ENCODE results near the gene OR10H4.
"Not testable (repeated sequence)": the region's sequence is repeated elsewhere in the genome, so short reads cannot be mapped to it uniquely, and the experiment has no call there.

Gene OR10H4

DNA sequence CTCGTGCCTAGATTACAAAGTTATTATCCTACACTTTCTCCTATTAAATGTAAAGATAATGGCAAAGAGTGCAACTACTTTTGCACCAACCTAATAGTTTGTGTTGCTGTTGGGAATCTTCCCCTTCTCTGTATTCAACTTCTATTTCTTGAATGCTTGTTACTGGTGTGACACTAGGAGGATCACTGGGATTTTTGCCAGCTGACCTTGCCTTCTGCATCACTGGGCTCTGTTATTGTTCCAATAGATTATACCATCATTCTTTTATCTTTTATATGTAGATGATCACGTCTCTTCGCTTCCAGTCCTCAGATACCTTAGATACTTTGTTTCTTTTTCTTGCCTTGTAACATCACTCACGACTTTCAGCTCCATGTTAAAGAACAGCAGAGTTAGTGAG is 3.5 kb upstream of the OR10H4 start:
- no peak for DNase-seq

DNA sequence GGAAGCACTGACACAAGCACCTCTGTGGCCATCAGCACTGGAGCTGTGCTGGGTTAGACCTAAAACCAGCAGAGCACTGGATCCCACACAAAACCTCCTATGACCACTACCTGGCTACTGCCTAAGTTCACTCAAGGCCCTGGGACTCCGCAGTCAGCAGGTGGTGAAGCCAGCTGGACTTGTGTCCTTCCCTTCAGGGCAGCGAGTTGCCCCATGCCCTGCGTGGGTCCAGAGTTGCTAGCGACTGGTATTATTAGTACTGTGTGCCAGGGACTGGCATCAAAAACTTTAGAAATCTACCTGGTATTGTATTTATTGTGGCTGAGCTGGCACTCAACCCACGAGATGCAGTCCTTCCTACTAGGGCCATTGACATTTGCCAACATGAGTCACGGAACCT is 6.0 kb downstream of the OR10H4 start:
- DNase-seq, result no peak

GRCh38 chr19:15962319-15962718 is 13.5 kb downstream of the OR10H4 start:
- no peak for DNase-seq

GRCh38 chr19:15964231-15964630 is 15.4 kb downstream of the OR10H4 start:
- no peak for DNase-seq

GRCh38 chr19:15971224-15971780 is 22.5 kb downstream of the OR10H4 start:
- no peak for DNase-seq

DNA sequence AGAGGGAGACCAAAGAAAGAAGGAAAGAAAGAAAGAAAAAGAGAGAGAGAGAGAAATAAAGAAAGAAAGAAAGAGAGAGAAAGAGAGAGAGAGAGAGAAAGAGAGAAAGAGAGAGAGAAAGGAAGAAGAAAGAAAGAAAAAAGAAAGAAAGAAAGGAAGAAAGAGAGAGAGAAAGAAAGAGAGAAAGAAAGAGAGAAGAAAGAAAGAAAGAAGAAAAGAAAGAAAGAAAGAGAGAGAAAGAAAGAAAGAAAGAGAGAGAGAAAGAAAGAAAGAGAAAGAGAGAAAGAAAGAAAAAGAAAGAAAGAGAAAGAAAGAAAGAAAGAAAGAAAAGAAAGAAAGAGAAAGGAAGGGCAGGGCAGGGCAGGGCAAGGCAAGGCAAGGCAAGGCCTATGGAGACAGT is 23.2 kb downstream of the OR10H4 start:
- DNase-seq, result not testable (repeated sequence)

DNA sequence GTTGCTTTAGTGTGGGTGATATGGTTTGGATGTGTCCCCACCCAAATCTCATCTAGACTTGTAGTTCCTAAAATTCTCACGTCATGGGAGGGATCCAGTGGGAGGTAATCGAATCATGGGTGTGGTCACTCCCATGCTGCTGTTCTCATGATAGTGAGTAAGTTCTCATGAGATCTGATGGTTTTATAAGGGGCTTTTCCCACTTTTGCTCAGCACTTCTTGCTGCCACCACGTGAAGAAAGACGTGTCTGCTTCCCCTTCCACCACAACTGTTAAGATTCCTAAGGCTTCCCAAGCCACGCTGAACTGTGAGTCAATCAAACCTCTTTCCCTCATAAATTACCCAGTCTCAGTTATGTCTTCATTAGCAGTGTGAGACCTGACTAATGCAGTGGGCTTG is 26.0 kb downstream of the OR10H4 start:
- no peak for DNase-seq

DNA sequence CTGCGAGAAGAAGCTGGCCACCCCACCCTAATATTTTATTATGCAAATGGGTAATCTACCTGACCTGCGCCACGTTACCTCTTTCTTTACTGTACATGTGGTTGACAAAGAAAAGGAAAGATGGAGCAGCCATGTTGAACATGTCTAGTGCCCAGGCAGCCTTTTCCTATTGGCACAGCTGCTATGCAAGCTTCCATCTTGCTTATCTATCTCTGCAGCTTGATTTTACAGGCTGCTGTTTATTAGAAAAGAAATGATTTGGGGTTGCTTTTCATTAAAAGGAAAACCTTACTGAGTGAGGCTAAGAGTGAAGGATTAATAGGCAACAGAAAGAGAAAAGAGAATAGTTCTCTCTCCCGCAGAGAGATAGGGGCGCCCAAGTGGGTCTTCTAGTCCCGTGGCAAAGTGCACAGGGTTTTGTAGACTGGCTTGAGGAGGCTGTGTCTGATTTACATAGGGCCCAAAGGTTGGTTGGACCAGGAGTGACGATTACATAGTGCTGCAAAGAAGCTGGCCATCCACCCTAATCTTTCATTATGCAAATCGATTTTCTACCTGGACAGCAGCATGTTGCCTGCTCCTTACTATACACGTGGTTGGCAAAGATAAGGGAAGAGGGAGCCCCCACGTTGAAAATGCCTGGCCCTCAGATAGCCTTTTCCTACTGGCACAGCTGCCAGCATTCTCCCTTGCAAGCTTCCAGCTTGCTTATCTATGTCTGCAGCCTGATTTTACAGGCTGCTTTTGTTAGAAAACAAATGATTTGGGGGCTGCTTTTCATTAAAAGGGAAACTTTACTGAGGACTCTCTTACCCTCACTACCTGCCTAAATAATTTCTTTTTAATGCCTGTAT is 28.3 kb downstream of the OR10H4 start:
- DNase-seq, result no peak

DNA sequence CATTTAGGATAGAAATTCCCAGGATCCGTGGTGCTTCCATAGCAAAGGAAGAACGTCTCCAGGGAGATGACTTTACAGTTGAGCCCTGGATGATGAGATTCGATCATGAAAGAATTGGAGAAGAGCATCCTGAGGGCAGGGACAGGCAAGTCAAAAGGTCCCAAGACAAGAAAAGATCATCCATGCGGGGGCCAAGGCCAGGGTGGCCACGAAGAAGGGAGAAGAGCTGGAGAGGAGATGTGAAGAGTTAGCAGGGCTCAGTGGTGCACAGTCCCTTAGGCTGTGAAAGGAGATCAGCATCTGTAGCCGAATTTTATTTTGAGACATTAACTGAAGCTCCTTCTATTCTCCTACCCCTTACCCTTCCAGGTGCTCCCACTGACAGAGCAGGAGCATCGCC is 28.9 kb downstream of the OR10H4 start:
- no peak for DNase-seq

GRCh38 chr19:15979293-15979692 is 30.5 kb downstream of the OR10H4 start:
- no peak for DNase-seq

- not testable (repeated sequence) for DNase-seq
Observed at GRCh38 chr19:15985831-15986230, 37.0 kb downstream of the OR10H4 start.

DNA sequence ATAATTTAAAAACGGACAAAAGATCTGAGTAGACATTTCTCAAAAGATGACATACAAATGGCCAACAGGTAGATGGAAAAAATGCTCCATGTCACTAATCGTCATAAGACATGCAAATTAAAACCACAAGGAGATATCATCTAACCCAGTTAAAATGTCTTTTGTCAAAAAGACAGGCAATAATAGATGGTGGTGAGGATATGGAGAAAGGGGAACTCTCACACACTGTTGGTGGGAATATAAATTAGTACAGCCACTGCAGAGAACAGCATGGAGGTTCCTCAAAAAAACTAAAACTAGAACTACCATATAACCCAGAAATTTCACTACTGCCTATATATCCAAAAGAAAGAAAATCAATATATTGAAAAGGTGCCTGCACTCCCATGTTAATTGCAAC is 37.9 kb downstream of the OR10H4 start:
- no peak for DNase-seq

DNA sequence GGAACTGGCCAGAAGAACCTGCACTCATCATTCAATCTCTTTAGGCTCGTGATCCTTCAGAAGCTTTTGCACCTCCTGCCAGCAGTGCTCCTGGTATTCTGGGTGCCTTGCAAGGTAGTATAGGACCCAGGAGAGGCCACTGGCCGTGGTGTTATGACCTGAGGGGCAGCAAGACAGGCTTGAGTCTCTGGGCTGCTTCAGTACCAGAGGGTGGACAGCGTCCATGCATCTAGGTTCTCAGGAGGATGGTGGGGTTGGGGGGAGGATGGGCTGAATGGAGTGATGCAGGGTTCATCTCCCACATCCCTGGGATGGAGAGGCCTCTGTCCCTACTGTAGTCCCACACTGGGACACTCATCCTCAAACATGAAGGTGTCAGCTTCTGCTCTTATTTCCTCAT is 41.1 kb downstream of the OR10H4 start:
- no peak for DNase-seq

DNA sequence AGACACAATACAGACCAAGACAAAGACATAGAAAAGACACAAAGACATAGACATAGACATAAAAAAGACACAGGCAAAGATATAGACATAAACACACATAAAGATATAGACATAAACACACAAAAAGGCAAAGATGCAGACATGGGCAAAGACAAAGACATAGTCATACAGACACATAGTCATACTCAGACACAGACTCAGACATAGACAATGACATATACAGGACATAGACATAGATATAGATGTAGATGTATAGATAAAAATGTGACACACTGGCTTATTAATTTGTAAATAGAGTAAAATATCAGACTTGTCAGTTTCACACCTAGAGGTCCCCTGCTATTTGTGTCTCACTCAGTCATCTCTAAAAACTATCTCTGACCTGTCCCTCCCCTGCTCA is 42.8 kb downstream of the OR10H4 start:
- no peak for DNase-seq

DNA sequence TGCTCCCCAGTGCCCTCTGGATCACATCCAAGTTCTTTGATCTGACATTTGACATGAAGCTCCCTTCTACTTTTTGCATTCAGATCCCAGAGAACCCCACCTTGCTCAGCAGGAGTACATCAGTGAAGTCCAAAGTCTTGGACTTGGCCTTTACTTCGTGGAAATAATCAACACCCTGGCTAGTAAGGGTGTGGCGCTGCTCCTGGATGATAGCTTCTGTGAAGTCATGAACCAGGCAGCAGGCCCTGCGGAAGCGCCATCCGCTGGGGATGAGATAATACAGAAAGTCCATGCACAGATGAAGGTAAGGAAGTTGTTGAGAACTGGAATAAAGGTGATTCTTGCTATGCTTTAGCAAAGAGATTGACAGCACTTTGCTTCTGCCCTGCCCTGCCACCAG is 43.2 kb downstream of the OR10H4 start:
- no peak for DNase-seq

- no peak for DNase-seq
Observed at GRCh38 chr19:15995536-15995935, 46.7 kb downstream of the OR10H4 start.

GRCh38 chr19:15998166-15998565 is 49.4 kb downstream of the OR10H4 start:
- DNase-seq, result no peak

All from activated CD4-positive, CD25-positive, alpha-beta regulatory T cell treated with anti-CD3 and anti-CD28 coated beads, Interleukin-2, amount 50 U/mL, for 72 hours (primary cell).